K562 (cell line): ENCODE results near the gene SAPCD1. TPM values are rescaled to one million over a fixed set of nuclear protein-coding genes. Genes with fewer than 3 reads are reported as not detected.
A peak's percentile ranks its signal among the peaks of the same experiment; 100 is the strongest.

Experiments
- CBFA2T2 ChIP-seq: fragments of 450-650 bp; conservative IDR thresholded peaks from 2 replicates; pipeline ENCODE4 v1.6.1; 2017; ENCODE audit warnings: mild to moderate bottlenecking
- EGR1 ChIP-seq: fragments of 450-650 bp; conservative IDR thresholded peaks from 2 replicates; pipeline ENCODE4 v1.6.1; 2017; ENCODE audit warnings: mild to moderate bottlenecking
- HLTF ChIP-seq: fragments of 450-650 bp; IDR thresholded peaks from 2 replicates; pipeline ENCODE4 v1.6.1; 2016
- HMG20A ChIP-seq: fragments of 450-650 bp; formaldehyde crosslinking; conservative IDR thresholded peaks from 2 replicates; pipeline ENCODE4 v1.4.0; 2020; ENCODE audit warnings: mild to moderate bottlenecking, mixed read lengths
- MTF1 ChIP-seq: fragments of 250-450 bp; sonication (Bioruptor Pico); IDR thresholded peaks from 2 replicates; pipeline ENCODE4 v1.9.0; 2021; ENCODE audit warnings: moderate library complexity, mild to moderate bottlenecking, inconsistent platforms, borderline replicate concordance
- PHTF2 ChIP-seq: fragments of 250-450 bp; sonication (Bioruptor Pico); IDR thresholded peaks from 2 replicates; pipeline ENCODE4 v1.5.0; 2021; ENCODE audit warnings: mild to moderate bottlenecking
- RAD21 ChIP-seq, 2 experiments: fragments of 250-450 bp in 1 of 2; fragments of 450-650 bp in 1 of 2; sonication (Bioruptor Pico) in 1 of 2; formaldehyde crosslinking in 1 of 2; IDR thresholded peaks in 1 of 2; conservative IDR thresholded peaks in 1 of 2; 2 replicates each; pipeline versions ENCODE4 v1.4.0 to v1.8.0; 2020 to 2022; ENCODE audit warnings: mild to moderate bottlenecking in 2 of 2, moderate library complexity in 1 of 2
- REST ChIP-seq, 2 experiments: fragments of 450-650 bp; formaldehyde crosslinking in 1 of 2; IDR thresholded peaks; 2 replicates each; pipeline versions ENCODE4 v1.4.0 to v1.6.1; 2014 to 2020; ENCODE audit warnings: mild to moderate bottlenecking in 2 of 2, borderline replicate concordance in 1 of 2, low read depth in 1 of 2
- TAF15 ChIP-seq: fragments of 200-400 bp; formaldehyde crosslinking; IDR thresholded peaks from 2 replicates; pipeline ENCODE4 v1.6.1; 2017; ENCODE audit warnings: mild to moderate bottlenecking, low read depth, low read length, moderate library complexity
- U2AF2 ChIP-seq: fragments of 200-400 bp; formaldehyde crosslinking; optimal IDR thresholded peaks from 2 replicates; pipeline ENCODE3; 2017; ENCODE audit warnings: low read depth, mild to moderate bottlenecking, low read length
- ZBTB17 ChIP-seq: fragments of 450-650 bp; formaldehyde crosslinking; IDR thresholded peaks from 2 replicates; pipeline ENCODE4 v1.4.0; 2020; ENCODE audit warnings: mild to moderate bottlenecking
- ZNF449 ChIP-seq: fragments of 250-450 bp; sonication (Bioruptor Pico); IDR thresholded peaks from 2 replicates; pipeline ENCODE4 v1.8.0; 2022; ENCODE audit warnings: moderate library complexity, mild to moderate bottlenecking, inconsistent platforms
- ZNF551 ChIP-seq: fragments of 250-450 bp; sonication (Bioruptor Pico); IDR thresholded peaks from 2 replicates; pipeline ENCODE4 v1.5.0; 2021; ENCODE audit warnings: mild to moderate bottlenecking, moderate library complexity
- ZNF780A ChIP-seq: fragments of 250-450 bp; sonication (Bioruptor Pico); IDR thresholded peaks from 2 replicates; pipeline ENCODE4 v1.5.0; 2021; ENCODE audit warnings: mild to moderate bottlenecking
- polyA plus RNA-seq, 8 experiments: library from polyadenylated mRNA; depleted of rRNA in 4 of 8; stranded (reverse) in 5 of 8; unstranded in 3 of 8; fragments of >200 nt; fragmentation: Nextera tagmentation in 2 of 8; fragmentation: Illumina TruSeq in 1 of 8; extraction: Ambion mirVana in 2 of 8; extraction: Trizol in 1 of 8; gene quantifications; 2 replicates each; pipeline versions ENCODE4 v1.2.1 to v1.2.3, GENCODE V29; 2011 to 2014; ENCODE audit warnings: inconsistent platforms in 1 of 8, missing spikeins in 1 of 8
- total RNA-seq, 7 experiments: library from RNA; depleted of rRNA in 6 of 7; stranded (reverse); fragments of >200 nt in 6 of 7; fragmentation: Illumina TruSeq in 2 of 7; extraction: Trizol in 2 of 7; gene quantifications; 2 replicates each; pipeline versions ENCODE4 v1.2.1 to v1.2.3, GENCODE V29; 2011 to 2021; ENCODE audit warnings: low replicate concordance in 1 of 7
- TF ChIP-seq, protein P1 (sequence below): fragments of 250-450 bp; sonication (Bioruptor Pico); IDR thresholded peaks from 2 replicates; pipeline ENCODE4 v1.8.0; 2021; ENCODE audit warnings: moderate library complexity, mild to moderate bottlenecking, inconsistent platforms
- TF ChIP-seq, protein P2 (sequence below): IDR thresholded peaks from 3 replicates; pipeline ENCODE4 v1.6.1; 2011; ENCODE audit warnings: borderline replicate concordance, mild to moderate bottlenecking; ENCODE audit not compliant: insufficient read length, insufficient read depth

The SAPCD1 gene
- total and polyA plus RNA-seq, 9 of the 15 experiments (the other 6 are each of a cell fraction or from before 2014, with no cell fraction given) = 2.6 to 30.2 (median 7.4) TPM

GRCh38 chr6:31740397-31741223 lies 21.8 kb upstream of the SAPCD1 start (continued):
- TF ChIP-seq REST (IDR thresholded peaks at IDR 0.05; ENCODE audit: borderline replicate concordance) (no peak), REST (CRISPR knock-in tag; IDR thresholded peaks at IDR 0.05; ENCODE audit: low read depth) (no peak), EGR1 (no peak), HLTF (no peak), ZNF551 (CRISPR knock-in tag) (no peak), MTF1 (peak; percentile 33; the same call in 1 of the 2 replicates), PHTF2 (CRISPR knock-in tag) (peak; percentile 7; the same call in 1 of the 2 replicates), ZNF449 (CRISPR knock-in tag) (no peak), RAD21 (CRISPR knock-in tag; conservative IDR thresholded peaks at IDR 0.05 in 1 of 2, IDR thresholded peaks at IDR 0.05 in 1 of 2) (0 out of 4 replicates have a peak, but pooled peaks of 1 of the 2 experiments have one; percentile 1), U2AF2 (no peak), TAF15 (0 out of 2 replicates have a peak, but pooled peaks have one; percentile 75), CBFA2T2 (no peak), HMG20A (CRISPR knock-in tag) (0 out of 2 replicates have a peak, but pooled peaks have one; percentile 19), ZBTB17 (CRISPR knock-in tag) (0 out of 2 replicates have a peak, but pooled peaks have one; percentile 12), ZNF780A (CRISPR knock-in tag) (no peak)
- TF ChIP-seq, protein P1, sequence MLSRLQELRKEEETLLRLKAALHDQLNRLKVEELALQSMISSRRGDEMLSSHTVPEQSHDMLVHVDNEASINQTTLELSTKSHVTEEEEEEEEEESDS (CRISPR knock-in tag) = no peak
- TF ChIP-seq, protein P2, sequence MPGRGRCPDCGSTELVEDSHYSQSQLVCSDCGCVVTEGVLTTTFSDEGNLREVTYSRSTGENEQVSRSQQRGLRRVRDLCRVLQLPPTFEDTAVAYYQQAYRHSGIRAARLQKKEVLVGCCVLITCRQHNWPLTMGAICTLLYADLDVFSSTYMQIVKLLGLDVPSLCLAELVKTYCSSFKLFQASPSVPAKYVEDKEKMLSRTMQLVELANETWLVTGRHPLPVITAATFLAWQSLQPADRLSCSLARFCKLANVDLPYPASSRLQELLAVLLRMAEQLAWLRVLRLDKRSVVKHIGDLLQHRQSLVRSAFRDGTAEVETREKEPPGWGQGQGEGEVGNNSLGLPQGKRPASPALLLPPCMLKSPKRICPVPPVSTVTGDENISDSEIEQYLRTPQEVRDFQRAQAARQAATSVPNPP = no peak
